GM19043 (cell line): Measurements from ENCODE around the gene FAM200C.
"Not testable (repeated sequence)": the region's sequence is repeated elsewhere in the genome, so short reads cannot be mapped to it uniquely, and the experiment has no call there.

Source experiments
- ATAC-seq: cut with Tn5 transposase; IDR thresholded peaks from one replicate; pipeline ENCODE4 v1.9.1; 2021; ENCODE audit warnings: low read depth; ENCODE audit not compliant: unreplicated experiment

The FAM200C gene

GRCh38 chr5:160399402-160400353 is at the start of gene FAM200C:
Gene FAM200C (minus strand): TSS chr5:160400054. CDS start chr5:160395490, 4,564 bp downstream.
- ATAC-seq: peak; percentile 80

GRCh38 chr5:160449458-160449857 is 49.6 kb upstream of the FAM200C start:
- ATAC-seq: no peak

GRCh38 chr5:160448886-160449285 is 49.0 kb upstream of the FAM200C start:
- ATAC-seq: no peak

GRCh38 chr5:160445751-160446150 is 45.9 kb upstream of the FAM200C start:
- no peak for ATAC-seq

- no peak for ATAC-seq
Measured at GRCh38 chr5:160445132-160445531, 45.3 kb upstream of the FAM200C start.

- no peak for ATAC-seq
Measured at GRCh38 chr5:160444407-160444806, 44.6 kb upstream of the FAM200C start.

GRCh38 chr5:160442824-160443431 is 43.1 kb upstream of the FAM200C start:
- ATAC-seq: no peak

- ATAC-seq: peak; percentile 18
Measured at GRCh38 chr5:160441311-160441781, 41.5 kb upstream of the FAM200C start.

- peak; percentile 46 for ATAC-seq
Measured at GRCh38 chr5:160439205-160439600, 39.3 kb upstream of the FAM200C start.

GRCh38 chr5:160438316-160439204 is 38.7 kb upstream of the FAM200C start:
- ATAC-seq: peak; percentile 26

GRCh38 chr5:160437271-160437670 is 37.4 kb upstream of the FAM200C start:
- ATAC-seq: no peak

GRCh38 chr5:160436661-160437060 is 36.8 kb upstream of the FAM200C start:
- ATAC-seq: not testable (repeated sequence)

GRCh38 chr5:160436017-160436416 is 36.2 kb upstream of the FAM200C start:
- no peak for ATAC-seq

GRCh38 chr5:160435532-160435931 is 35.7 kb upstream of the FAM200C start:
- no peak for ATAC-seq

GRCh38 chr5:160434022-160434531 is 34.2 kb upstream of the FAM200C start:
- ATAC-seq: peak; percentile 74

- no peak for ATAC-seq
Measured at GRCh38 chr5:160432787-160433186, 32.9 kb upstream of the FAM200C start.

GRCh38 chr5:160432196-160432595 is 32.3 kb upstream of the FAM200C start:
- no peak for ATAC-seq

GRCh38 chr5:160427607-160428006 is 27.8 kb upstream of the FAM200C start:
- ATAC-seq: no peak

GRCh38 chr5:160423099-160423498 is 23.2 kb upstream of the FAM200C start:
- no peak for ATAC-seq

GRCh38 chr5:160421625-160422258 is 21.9 kb upstream of the FAM200C start, which contains the start of gene PTTG1:
Gene PTTG1 (plus strand): TSS chr5:160421855. CDS start chr5:160422313, 458 bp downstream.
- peak; percentile 54 for ATAC-seq
